Measurements from ENCODE around the gene ASTN2. TPM values are rescaled to one million over a fixed set of nuclear protein-coding genes. Genes with fewer than 3 reads are reported as not detected.

Gene ASTN2
- polyA plus RNA-seq, 3 donors from 2014 or later = 1.7 to 4.5 (median 2.2) TPM

GRCh38 chr9:116414374-116414773 lies 1000.5 kb downstream of the ASTN2 start:
- Mint-ChIP-seq H3K4me3 (no peak overlapping the region), H3K27me3 (ENCODE audit: low read depth in 3 of 3) (peaks cover 0 to 6% (median 1%) of the 10 kb centered on the region in 3 donors), H3K4me1 (no peaks in the 10 kb centered on the region), H3K27ac (no peak overlapping the region), H3K9me3 (peaks cover 0 to 4% (median 2%) of the 10 kb centered on the region in 6 donors), H3K36me3 (peaks cover 0 to 10% (median 9%) of the 10 kb centered on the region in 3 donors)
- no peak for DNase-seq

GRCh38 chr9:116411506-116411905 lies 1003.4 kb downstream of the ASTN2 start:
- Mint-ChIP-seq H3K36me3 (peaks cover 0 to 6% (median 3%) of the 10 kb centered on the region in 3 donors), H3K9me3 (peaks cover 0 to 9% (median 4%) of the 10 kb centered on the region in 6 donors), H3K27me3 (ENCODE audit: low read depth in 3 of 3) (peaks cover 0 to 6% (median 1%) of the 10 kb centered on the region in 3 donors), H3K4me1 (no peaks in the 10 kb centered on the region), H3K27ac (no peak overlapping the region), H3K4me3 (no peak overlapping the region)
- DNase-seq = no peak

- peaks cover 0 to 6% (median 0%) of the 10 kb centered on the region in 3 donors for H3K36me3 Mint-ChIP-seq
- H3K27ac Mint-ChIP-seq = no peak overlapping the region
- H3K4me1 Mint-ChIP-seq = no peaks in the 10 kb centered on the region
- no peak overlapping the region for H3K4me3 Mint-ChIP-seq
- H3K9me3 Mint-ChIP-seq = peaks cover 0 to 9% (median 4%) of the 10 kb centered on the region in 6 donors
- peaks cover 0 to 8% (median 1%) of the 10 kb centered on the region in 3 donors for H3K27me3 Mint-ChIP-seq (ENCODE audit: low read depth in 3 of 3)
- no peak for DNase-seq
These were observed 1005.2 kb downstream of the ASTN2 start for GRCh38 chr9:116409638-116410037.

GRCh38 chr9:116409129-116409528 lies 1005.7 kb downstream of the ASTN2 start:
- Mint-ChIP-seq H3K4me1 (no peaks in the 10 kb centered on the region), H3K4me3 (no peak overlapping the region), H3K27ac (no peak overlapping the region), H3K36me3 (peaks cover 0 to 6% (median 0%) of the 10 kb centered on the region in 3 donors), H3K27me3 (ENCODE audit: low read depth in 3 of 3) (peaks cover 0 to 8% (median 1%) of the 10 kb centered on the region in 3 donors), H3K9me3 (peaks cover 0 to 11% (median 4%) of the 10 kb centered on the region in 6 donors)
- no peak for DNase-seq

GRCh38 chr9:116406469-116406868 lies 1008.4 kb downstream of the ASTN2 start:
- H3K27me3 Mint-ChIP-seq (ENCODE audit: low read depth in 3 of 3) = peaks cover 0 to 8% (median 1%) of the 10 kb centered on the region in 3 donors
- no peak for DNase-seq
- no peak overlapping the region for H3K4me3 Mint-ChIP-seq
- H3K27ac Mint-ChIP-seq = no peak overlapping the region
- peaks cover 0 to 6% (median 0%) of the 10 kb centered on the region in 3 donors for H3K36me3 Mint-ChIP-seq
- H3K9me3 Mint-ChIP-seq = peaks cover 0 to 11% (median 2%) of the 10 kb centered on the region in 6 donors
- no peaks in the 10 kb centered on the region for H3K4me1 Mint-ChIP-seq

DNA sequence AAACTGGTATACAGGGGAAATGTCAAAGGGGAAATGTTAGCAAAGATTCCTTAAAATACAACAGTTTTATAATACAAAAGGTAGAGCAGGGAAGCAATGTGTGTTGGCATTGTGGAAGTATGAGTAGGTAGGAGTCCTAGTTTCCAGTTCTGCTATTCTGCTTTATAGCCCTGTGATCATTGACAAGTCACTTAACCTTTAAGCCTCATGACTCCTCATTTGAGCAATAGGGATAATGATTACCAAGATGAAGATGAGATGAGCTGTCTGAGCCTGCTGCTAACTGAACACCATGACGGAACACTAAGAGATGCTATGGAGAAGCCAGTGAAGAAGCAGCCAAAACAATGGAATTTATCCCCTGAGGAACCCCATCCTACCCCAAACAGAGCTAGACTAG lies 1009.5 kb downstream of the ASTN2 start:
- Mint-ChIP-seq H3K36me3 (peaks cover 0 to 6% (median 0%) of the 10 kb centered on the region in 3 donors), H3K27me3 (ENCODE audit: low read depth in 3 of 3) (peaks cover 0 to 4% (median under 1%) of the 10 kb centered on the region in 3 donors), H3K27ac (no peak overlapping the region), H3K4me3 (no peak overlapping the region), H3K9me3 (peaks cover 0 to 11% (median 2%) of the 10 kb centered on the region in 6 donors), H3K4me1 (no peaks in the 10 kb centered on the region)
- no peak for DNase-seq

DNA sequence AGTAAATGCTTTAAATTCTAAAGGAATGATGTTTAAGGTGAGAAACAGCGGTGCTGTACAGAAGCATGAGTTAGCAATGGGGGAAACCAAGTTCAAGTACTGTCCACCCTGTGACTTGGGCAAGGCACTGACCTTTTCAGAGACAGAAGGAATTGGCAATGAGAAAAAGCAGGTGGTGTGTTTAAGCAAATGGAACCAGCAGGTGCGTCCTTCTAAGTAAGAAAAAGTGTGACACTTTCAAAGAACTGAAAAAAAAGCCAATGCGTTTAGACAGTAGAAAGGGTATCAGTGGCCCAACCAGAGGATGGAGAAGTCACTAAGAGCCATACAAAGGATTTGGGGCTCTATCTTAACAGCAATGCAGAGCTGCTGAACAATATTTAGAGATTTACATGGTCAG lies 1010.6 kb downstream of the ASTN2 start:
- peaks cover 0 to 4% of the 10 kb centered on the region in 2 donors for H3K4me1 Mint-ChIP-seq

GRCh38 chr9:116403171-116403570 lies 1011.7 kb downstream of the ASTN2 start:
- H3K36me3 Mint-ChIP-seq = peaks cover 3 to 6% (median 4%) of the 10 kb centered on the region in 3 donors
- H3K27ac Mint-ChIP-seq = no peak overlapping the region
- DNase-seq = no peak
- H3K9me3 Mint-ChIP-seq = peaks cover 0 to 10% (median under 1%) of the 10 kb centered on the region in 6 donors
- no peak overlapping the region for H3K4me3 Mint-ChIP-seq
- peaks cover 0 to 4% of the 10 kb centered on the region in 2 donors for H3K4me1 Mint-ChIP-seq
- H3K27me3 Mint-ChIP-seq (ENCODE audit: low read depth in 3 of 3) = peaks cover 0 to 2% (median 0%) of the 10 kb centered on the region in 3 donors

More for the DNA sequence above, 1010.6 kb downstream of the ASTN2 start:
- Mint-ChIP-seq H3K4me3 (no peak overlapping the region), H3K27me3 (ENCODE audit: low read depth in 3 of 3) (peaks cover 0 to 2% (median 0%) of the 10 kb centered on the region in 3 donors), H3K36me3 (peaks cover 4 to 6% (median 6%) of the 10 kb centered on the region in 3 donors), H3K27ac (no peak overlapping the region), H3K9me3 (peaks cover 0 to 11% (median 2%) of the 10 kb centered on the region in 6 donors)
- DNase-seq = no peak

- peaks cover 4 to 6% (median 4%) of the 10 kb centered on the region in 3 donors for H3K36me3 Mint-ChIP-seq
- H3K27ac Mint-ChIP-seq = no peak overlapping the region
- H3K4me1 Mint-ChIP-seq = peaks cover 0 to 4% of the 10 kb centered on the region in 2 donors
- peaks cover 0 to 3% (median 0%) of the 10 kb centered on the region in 3 donors for H3K27me3 Mint-ChIP-seq (ENCODE audit: low read depth in 3 of 3)
- no peak for DNase-seq
- peaks cover 0 to 14% (median 2%) of the 10 kb centered on the region in 6 donors for H3K9me3 Mint-ChIP-seq
- no peak overlapping the region for H3K4me3 Mint-ChIP-seq
These were observed 1019.2 kb downstream of the ASTN2 start for GRCh38 chr9:116395699-116396037.

- H3K27me3 Mint-ChIP-seq (ENCODE audit: low read depth in 3 of 3) = peaks cover 0 to 3% (median 0%) of the 10 kb centered on the region in 3 donors
- H3K9me3 Mint-ChIP-seq = peaks cover 0 to 14% (median 2%) of the 10 kb centered on the region in 6 donors
- H3K27ac Mint-ChIP-seq = no peak overlapping the region
- no peak overlapping the region for H3K4me3 Mint-ChIP-seq
- no peak for DNase-seq
- peaks cover 0 to 2% of the 10 kb centered on the region in 2 donors for H3K4me1 Mint-ChIP-seq
- peaks cover 4% of the 10 kb centered on the region in 3 donors for H3K36me3 Mint-ChIP-seq
These were observed 1019.8 kb downstream of the ASTN2 start for GRCh38 chr9:116394894-116395698.

- Mint-ChIP-seq H3K27me3 (ENCODE audit: low read depth in 3 of 3) (peaks cover 0 to 3% (median 0%) of the 10 kb centered on the region in 3 donors), H3K36me3 (peaks cover 0 to 4% (median 0%) of the 10 kb centered on the region in 3 donors), H3K4me3 (no peak overlapping the region), H3K4me1 (no peaks in the 10 kb centered on the region), H3K9me3 (peaks cover 0 to 16% (median 5%) of the 10 kb centered on the region in 6 donors), H3K27ac (no peak overlapping the region)
- no peak for DNase-seq
These were observed 1020.8 kb downstream of the ASTN2 start for GRCh38 chr9:116394070-116394469.

DNA sequence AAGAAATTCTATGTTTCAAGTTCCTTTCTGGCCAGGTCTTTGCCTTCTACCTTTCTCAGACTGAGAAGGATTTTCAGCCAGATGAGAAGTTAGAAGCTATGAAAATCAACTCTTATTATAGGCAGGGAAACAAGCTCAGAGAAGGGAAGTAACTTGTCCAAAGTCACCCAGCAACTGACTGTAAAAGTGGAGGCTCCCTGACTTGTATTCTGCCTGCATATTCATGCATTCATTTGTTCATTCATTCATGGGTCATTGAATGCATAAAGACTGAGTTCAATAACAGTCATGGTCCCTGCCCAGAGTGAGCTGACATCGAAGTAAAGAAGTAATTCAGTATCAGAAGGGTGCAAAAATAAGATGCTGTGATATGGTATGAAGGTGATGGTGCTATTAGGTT lies 1021.7 kb downstream of the ASTN2 start:
- Mint-ChIP-seq H3K36me3 (peaks cover 0 to 4% (median 0%) of the 10 kb centered on the region in 3 donors), H3K4me1 (no peaks in the 10 kb centered on the region), H3K9me3 (peaks cover 0 to 16% (median 5%) of the 10 kb centered on the region in 6 donors), H3K27ac (no peak overlapping the region), H3K4me3 (no peak overlapping the region), H3K27me3 (ENCODE audit: low read depth in 3 of 3) (peaks cover 0 to 3% (median 0%) of the 10 kb centered on the region in 3 donors)
- DNase-seq = no peak

- Mint-ChIP-seq H3K4me1 (no peaks in the 10 kb centered on the region), H3K27ac (no peak overlapping the region), H3K36me3 (peaks cover 0 to 4% (median 0%) of the 10 kb centered on the region in 3 donors), H3K27me3 (ENCODE audit: low read depth in 3 of 3) (peaks cover 0 to 4% (median 3%) of the 10 kb centered on the region in 3 donors), H3K9me3 (peaks cover 0 to 14% (median 4%) of the 10 kb centered on the region in 6 donors), H3K4me3 (no peak overlapping the region)
- no peak for DNase-seq
These were observed 1023.5 kb downstream of the ASTN2 start for GRCh38 chr9:116391306-116391900.

Data from immature natural killer cell (primary cell).